DOHH2 (cell line): ENCODE results near the gene KRT8.

Source experiments
- EZH2phosphoT487 ChIP-seq: fragments of 200-600 bp; sonication (generic); IDR thresholded peaks from 2 replicates; pipeline ENCODE4 v1.6.1; 2017; ENCODE audit warnings: borderline replicate concordance, mild to moderate bottlenecking, antibody characterized with exemption, low read length, moderate library complexity, mixed read lengths
- TF ChIP-seq, protein P1 (sequence below): fragments of 200-600 bp; sonication (generic); IDR thresholded peaks from one replicate; pipeline ENCODE4 v1.5.1; 2014; ENCODE audit warnings: antibody characterized with exemption, mild to moderate bottlenecking, low read depth, low read length; ENCODE audit not compliant: poor library complexity, severe bottlenecking

DNA sequence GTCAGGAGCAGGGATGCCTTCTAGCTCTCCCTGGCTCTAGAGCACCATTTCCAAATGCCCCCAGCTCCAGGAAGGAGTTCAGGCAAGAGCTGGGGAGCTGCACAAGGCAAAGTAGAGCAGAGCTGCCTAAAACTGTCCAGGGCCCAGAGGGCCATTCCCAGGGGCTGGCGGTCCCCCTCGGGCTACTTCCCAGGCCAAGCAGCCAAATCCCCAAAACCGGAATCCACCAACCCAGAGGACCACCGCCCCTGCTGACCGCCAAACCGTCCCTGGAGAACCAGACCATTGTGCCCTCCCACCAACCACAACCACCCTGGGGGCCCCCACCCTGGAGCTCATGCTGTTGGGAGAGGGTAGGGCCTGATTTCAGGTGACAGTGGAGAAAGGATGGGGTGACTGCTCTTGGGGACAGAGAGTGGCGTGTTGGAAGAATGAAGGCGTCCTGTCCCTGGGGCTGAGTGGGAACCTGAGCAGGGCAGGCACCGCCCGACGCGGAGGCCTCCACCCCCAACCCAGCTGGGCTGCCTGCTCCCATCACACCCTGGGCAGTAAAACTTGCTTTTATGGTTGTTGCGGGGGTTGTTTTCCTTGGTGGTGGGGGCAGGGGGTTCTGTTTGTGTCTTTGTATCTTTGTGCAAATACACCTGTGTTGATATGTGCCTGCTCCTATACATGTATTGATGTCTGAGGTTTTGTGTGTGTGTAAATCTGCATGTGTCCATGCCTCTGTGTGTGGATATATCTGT is 32.1 kb downstream of the KRT8 start:
- TF ChIP-seq, protein P1, sequence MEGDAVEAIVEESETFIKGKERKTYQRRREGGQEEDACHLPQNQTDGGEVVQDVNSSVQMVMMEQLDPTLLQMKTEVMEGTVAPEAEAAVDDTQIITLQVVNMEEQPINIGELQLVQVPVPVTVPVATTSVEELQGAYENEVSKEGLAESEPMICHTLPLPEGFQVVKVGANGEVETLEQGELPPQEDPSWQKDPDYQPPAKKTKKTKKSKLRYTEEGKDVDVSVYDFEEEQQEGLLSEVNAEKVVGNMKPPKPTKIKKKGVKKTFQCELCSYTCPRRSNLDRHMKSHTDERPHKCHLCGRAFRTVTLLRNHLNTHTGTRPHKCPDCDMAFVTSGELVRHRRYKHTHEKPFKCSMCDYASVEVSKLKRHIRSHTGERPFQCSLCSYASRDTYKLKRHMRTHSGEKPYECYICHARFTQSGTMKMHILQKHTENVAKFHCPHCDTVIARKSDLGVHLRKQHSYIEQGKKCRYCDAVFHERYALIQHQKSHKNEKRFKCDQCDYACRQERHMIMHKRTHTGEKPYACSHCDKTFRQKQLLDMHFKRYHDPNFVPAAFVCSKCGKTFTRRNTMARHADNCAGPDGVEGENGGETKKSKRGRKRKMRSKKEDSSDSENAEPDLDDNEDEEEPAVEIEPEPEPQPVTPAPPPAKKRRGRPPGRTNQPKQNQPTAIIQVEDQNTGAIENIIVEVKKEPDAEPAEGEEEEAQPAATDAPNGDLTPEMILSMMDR = no peak
- no peak for TF ChIP-seq EZH2phosphoT487
